ENCODE results near the gene OTOGL.

DNA sequence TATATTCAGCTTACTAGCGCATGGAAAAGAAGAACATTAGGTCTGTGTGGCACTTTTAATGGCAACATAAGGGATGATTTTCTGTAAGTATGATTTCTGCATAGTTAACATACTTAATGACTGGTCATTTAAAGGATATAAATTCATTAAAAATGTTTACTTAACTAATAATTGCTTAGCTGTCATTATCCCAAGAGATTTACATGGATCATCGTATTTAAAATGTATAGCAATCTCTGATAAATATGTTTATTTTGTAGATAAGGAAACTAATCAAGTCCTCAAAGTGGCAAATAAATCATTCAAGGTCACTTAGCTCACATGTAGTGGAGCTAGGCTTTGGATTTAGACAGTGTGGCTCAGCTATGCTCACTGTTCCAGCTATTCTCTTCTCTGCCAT lies 158.6 kb downstream of the OTOGL start:
- TF ChIP-seq, protein P1, sequence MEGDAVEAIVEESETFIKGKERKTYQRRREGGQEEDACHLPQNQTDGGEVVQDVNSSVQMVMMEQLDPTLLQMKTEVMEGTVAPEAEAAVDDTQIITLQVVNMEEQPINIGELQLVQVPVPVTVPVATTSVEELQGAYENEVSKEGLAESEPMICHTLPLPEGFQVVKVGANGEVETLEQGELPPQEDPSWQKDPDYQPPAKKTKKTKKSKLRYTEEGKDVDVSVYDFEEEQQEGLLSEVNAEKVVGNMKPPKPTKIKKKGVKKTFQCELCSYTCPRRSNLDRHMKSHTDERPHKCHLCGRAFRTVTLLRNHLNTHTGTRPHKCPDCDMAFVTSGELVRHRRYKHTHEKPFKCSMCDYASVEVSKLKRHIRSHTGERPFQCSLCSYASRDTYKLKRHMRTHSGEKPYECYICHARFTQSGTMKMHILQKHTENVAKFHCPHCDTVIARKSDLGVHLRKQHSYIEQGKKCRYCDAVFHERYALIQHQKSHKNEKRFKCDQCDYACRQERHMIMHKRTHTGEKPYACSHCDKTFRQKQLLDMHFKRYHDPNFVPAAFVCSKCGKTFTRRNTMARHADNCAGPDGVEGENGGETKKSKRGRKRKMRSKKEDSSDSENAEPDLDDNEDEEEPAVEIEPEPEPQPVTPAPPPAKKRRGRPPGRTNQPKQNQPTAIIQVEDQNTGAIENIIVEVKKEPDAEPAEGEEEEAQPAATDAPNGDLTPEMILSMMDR (IDR thresholded peaks at IDR 0.05; ENCODE audit: low read length): no peak
- TF ChIP-seq EZH2 (IDR thresholded peaks at IDR 0.05; ENCODE audit: borderline replicate concordance, low read length): no peak
